Sigmoid colon (tissue), 7 donors: ENCODE measurements around the gene PAX2. TPM values are rescaled to one million over a fixed set of nuclear protein-coding genes. Genes with fewer than 3 reads are reported as not detected.

Experiments used
- DNase-seq: peaks from one replicate; pipeline ENCODE4 v3.0.0-alpha.2; 2019
- H3K27ac ChIP-seq, 4 donors: fragments of 200-600 bp; sonication (generic); one replicate each; pipeline ENCODE4 v1.5.1; 2016 to 2019; ENCODE audit warnings: mild to moderate bottlenecking in 1 of 4
- H3K27me3 ChIP-seq, 3 donors: fragments of 200-600 bp; sonication (generic); one replicate each; pipeline ENCODE4 v1.5.1; 2019; ENCODE audit warnings: mild to moderate bottlenecking in 1 of 3
- H3K36me3 ChIP-seq, 4 donors: fragments of 200-600 bp; sonication (generic); one replicate each; pipeline ENCODE4 v1.5.1; 2016 to 2019
- H3K4me1 ChIP-seq, 4 donors: fragments of 200-600 bp; sonication (generic); one replicate each; pipeline ENCODE4 v1.5.1; 2017 to 2019
- H3K4me3 ChIP-seq, 4 donors: fragments of 200-600 bp; sonication (generic); one replicate each; pipeline ENCODE4 v1.5.1; 2017 to 2019; ENCODE audit warnings: mild to moderate bottlenecking in 2 of 4, moderate library complexity in 1 of 4
- H3K9me3 ChIP-seq, 4 donors: fragments of 200-600 bp in 3 of 4; sonication (generic) in 3 of 4; one replicate each; pipeline versions ENCODE4 v1.5.1 to v1.6.1; 2013 to 2019
- CTCF ChIP-seq, 4 experiments: fragments of 450-650 bp in 3 of 4; fragments of 200-600 bp in 1 of 4; IDR thresholded peaks; one replicate each; pipeline ENCODE4 v1.5.1; 2016 to 2019; ENCODE audit warnings: antibody characterized with exemption in 4 of 4, mild to moderate bottlenecking in 3 of 4, moderate library complexity in 2 of 4
- EP300 ChIP-seq, 4 donors: sonication (generic); formaldehyde crosslinking; IDR thresholded peaks; one replicate each; pipeline ENCODE4 v1.6.1; 2017; ENCODE audit warnings: antibody characterized with exemption in 4 of 4
- POLR2A ChIP-seq, 2 donors: fragments of 450-650 bp; IDR thresholded peaks; one replicate each; pipeline ENCODE4 v1.6.1; 2016; ENCODE audit warnings: antibody characterized with exemption in 2 of 2, mild to moderate bottlenecking in 2 of 2, moderate library complexity in 2 of 2
- POLR2AphosphoS5 ChIP-seq, 4 donors: sonication (generic); formaldehyde crosslinking; IDR thresholded peaks; one replicate each; pipeline ENCODE4 v1.6.1; 2017; ENCODE audit warnings: antibody characterized with exemption in 4 of 4
- WGBS, 2 donors: extraction: QIAGEN DNeasy Blood & Tissue Kit; methylation state at CpG; one replicate each; pipeline ENCODE4 v1.1.7; 2013; 5-methylcytosine and 5-hydroxymethylcytosine counted together
- intact Hi-C: fragments of 100-400 bp; cut with DNase I; formaldehyde crosslinking; loops from one replicate; pipeline ENCODE4 v1.15.1; 2023
- polyA plus RNA-seq, 3 donors: library from polyadenylated mRNA; stranded (reverse); fragments of 200-250 nt; gene quantifications; one replicate each; pipeline ENCODE4 v1.2.3, GENCODE V29; 2013
- total RNA-seq, 4 donors: library from RNA; depleted of rRNA; stranded (reverse); fragments of >200 nt; gene quantifications; one replicate each; pipeline ENCODE4 v1.1.0, GENCODE V29; 2016
- donor health status: healthy with polysubstance abuse.
- donor health status: Bipolar disorder and iron deficiency.
- donor health status: healthy.

The PAX2 gene
- total and polyA plus RNA-seq, 7 donors: not detected

- H3K27ac ChIP-seq: no peak overlapping the region
- peaks cover 2 to 46% (median 35%) of the 10 kb centered on the region in 3 donors for H3K27me3 ChIP-seq
- H3K4me1 ChIP-seq: no peaks in the 10 kb centered on the region
- no peaks in the 10 kb centered on the region for H3K36me3 ChIP-seq
- no peak for DNase-seq
- intact Hi-C loops: no loop called here
- H3K4me3 ChIP-seq: no peak overlapping the region
- TF ChIP-seq POLR2AphosphoS5 (IDR thresholded peaks at IDR 0.05): no peak
- no peak for TF ChIP-seq POLR2A (IDR thresholded peaks at IDR 0.05)
- TF ChIP-seq CTCF (IDR thresholded peaks at IDR 0.05): no peak
- TF ChIP-seq EP300 (IDR thresholded peaks at IDR 0.05): no peak
- H3K9me3 ChIP-seq: no peaks in the 10 kb centered on the region
- 36 to 62% methylated on average over 24 of the region's 24 CpGs for WGBS, 2 donors
These were observed 131.4 kb downstream of the PAX2 start for GRCh38 chr10:100876585-100877460.

GRCh38 chr10:100877461-100877850, 132.1 kb downstream of the PAX2 start:
- WGBS, 2 donors: 92% methylated on average over 11 of the region's 11 CpGs
- Histone ChIP-seq H3K9me3 (no peaks in the 10 kb centered on the region), H3K27ac (no peak overlapping the region), H3K4me3 (no peak overlapping the region), H3K36me3 (no peaks in the 10 kb centered on the region), H3K27me3 (peaks cover 2 to 45% (median 35%) of the 10 kb centered on the region in 3 donors), H3K4me1 (no peaks in the 10 kb centered on the region)
- TF ChIP-seq CTCF (IDR thresholded peaks at IDR 0.05) (no peak), POLR2A (IDR thresholded peaks at IDR 0.05) (no peak)
- intact Hi-C loops: no loop called here
- no peak for DNase-seq

DNA sequence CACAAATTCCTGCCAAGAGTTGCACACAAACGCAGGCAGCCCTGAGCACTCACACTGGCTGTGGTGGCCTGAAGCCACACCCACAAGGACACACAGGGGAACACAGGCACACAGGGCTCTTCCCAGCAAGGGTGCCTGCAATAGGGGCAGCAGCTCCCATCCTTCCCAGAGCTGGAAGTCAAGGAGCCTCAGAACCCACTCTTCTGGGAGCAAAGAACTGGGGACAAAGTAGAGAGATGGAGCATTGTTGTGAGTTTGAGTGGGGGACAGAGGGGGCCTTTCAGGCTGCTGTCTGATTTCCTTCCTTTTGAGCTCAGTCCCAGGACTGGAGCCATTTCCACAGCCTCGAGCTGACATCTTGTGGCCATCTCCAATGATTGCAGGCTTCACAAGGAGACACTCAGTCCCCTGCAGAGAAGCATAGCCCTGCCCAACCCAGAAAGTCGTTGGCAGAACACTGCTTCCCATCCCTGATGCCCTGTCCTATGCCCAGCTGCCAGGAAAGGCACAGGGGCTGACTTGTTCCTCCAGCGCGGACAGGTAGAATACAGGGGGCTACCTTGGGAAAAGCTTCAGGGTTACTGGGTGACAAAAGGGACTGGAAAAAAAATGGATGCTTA, 133.0 kb downstream of the PAX2 start:
- Histone ChIP-seq H3K27ac (no peak overlapping the region), H3K27me3 (peaks cover 2 to 35% (median 34%) of the 10 kb centered on the region in 3 donors), H3K9me3 (no peaks in the 10 kb centered on the region), H3K4me3 (no peak overlapping the region), H3K36me3 (no peaks in the 10 kb centered on the region), H3K4me1 (no peaks in the 10 kb centered on the region)
- intact Hi-C loops: no loop called here
- WGBS, 2 donors: 8 to 18% methylated on average over 5 of the region's 5 CpGs
- peak in 3 of 4 experiments; percentile 6 to 62 (median 43) for TF ChIP-seq CTCF (IDR thresholded peaks at IDR 0.05)
- no peak for TF ChIP-seq EP300 (IDR thresholded peaks at IDR 0.05)
- no peak for DNase-seq

Other genes starting within 250 kb of the PAX2 start
- 10 to 100 TPM in 1 of 4 donors, 1 to 10 TPM in 3; 3.9 to 19.4 (median 6.4) TPM for gene SEC31B, start 225.7 kb upstream of the PAX2 start, total RNA-seq
- gene SEC31B, start 225.7 kb upstream of the PAX2 start, polyA plus RNA-seq: 10 to 100 TPM in 1 of 3 donors, under 1 TPM in 2; 0.60 to 10.1 (median 0.92) TPM
- 100 to 1,000 TPM; 232 to 449 (median 299) TPM for gene NDUFB8, start 215.7 kb upstream of the PAX2 start, total RNA-seq
- gene NDUFB8, start 215.7 kb upstream of the PAX2 start, polyA plus RNA-seq: 100 to 1,000 TPM; 359 to 419 (median 391) TPM
- 10 to 100 TPM; 13.2 to 23.8 (median 13.9) TPM for gene HIF1AN, start 209.6 kb upstream of the PAX2 start, total RNA-seq
- 10 to 100 TPM in 1 of 3 donors, 1 to 10 TPM in 2; 4.2 to 11.1 (median 5.3) TPM for gene HIF1AN, start 209.6 kb upstream of the PAX2 start, polyA plus RNA-seq
- gene SLF2, start 167.4 kb downstream of the PAX2 start, total RNA-seq: 10 to 100 TPM; 31.8 to 49.9 (median 38.7) TPM
- 10 to 100 TPM in 1 of 3 donors, 1 to 10 TPM in 2; 3.2 to 12.1 (median 4.2) TPM for gene SLF2, start 167.4 kb downstream of the PAX2 start, polyA plus RNA-seq
- 1 to 10 TPM in 2 of 4 donors, under 1 TPM in 2; 0.49 to 2.2 (median 0.90) TPM for gene SEMA4G, start 223.9 kb downstream of the PAX2 start, total RNA-seq
- gene SEMA4G, start 223.9 kb downstream of the PAX2 start, polyA plus RNA-seq: 10 to 100 TPM; 33.1 to 65.8 (median 41.4) TPM
- gene MRPL43, start 241.9 kb downstream of the PAX2 start, total RNA-seq: 100 to 1,000 TPM in 1 of 4 donors, 10 to 100 TPM in 3; 81.3 to 119 (median 91.7) TPM
- gene MRPL43, start 241.9 kb downstream of the PAX2 start, polyA plus RNA-seq: 100 to 1,000 TPM in 1 of 3 donors, 10 to 100 TPM in 2; 73.8 to 111 (median 78.7) TPM
- gene TWNK, start 242.0 kb downstream of the PAX2 start, total RNA-seq: 1 to 10 TPM; 3.3 to 4.6 (median 4.1) TPM
- gene TWNK, start 242.0 kb downstream of the PAX2 start, polyA plus RNA-seq: 1 to 10 TPM; 2.4 to 9.0 (median 2.8) TPM